HG03460 (cell line): Measurements from ENCODE around the gene MCM3.

Experiments used
- ATAC-seq: cut with Tn5 transposase; IDR thresholded peaks from one replicate; pipeline ENCODE4 v1.9.1; 2021; ENCODE audit not compliant: unreplicated experiment

The MCM3 gene

DNA sequence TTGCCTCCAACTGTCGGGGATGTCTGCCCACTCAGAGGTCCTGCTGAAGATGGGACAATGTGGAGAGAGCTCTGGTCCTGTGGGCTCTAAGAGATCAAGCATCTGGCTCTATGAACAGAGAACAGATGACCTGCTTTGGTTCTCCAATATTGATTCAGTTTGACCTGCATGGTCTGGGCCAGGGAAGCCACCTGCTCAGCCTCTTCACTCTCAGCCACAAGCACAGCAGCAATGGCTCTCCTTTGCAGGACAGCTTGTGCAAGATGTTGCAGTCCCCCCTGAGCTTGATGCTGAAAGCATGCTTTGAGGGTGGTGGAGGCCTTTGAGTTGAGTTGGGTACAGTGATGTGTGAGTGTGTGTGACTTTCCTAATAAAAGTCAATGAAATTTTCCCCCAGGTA lies 18.6 kb upstream of the MCM3 start:
- ATAC-seq: no peak

DNA sequence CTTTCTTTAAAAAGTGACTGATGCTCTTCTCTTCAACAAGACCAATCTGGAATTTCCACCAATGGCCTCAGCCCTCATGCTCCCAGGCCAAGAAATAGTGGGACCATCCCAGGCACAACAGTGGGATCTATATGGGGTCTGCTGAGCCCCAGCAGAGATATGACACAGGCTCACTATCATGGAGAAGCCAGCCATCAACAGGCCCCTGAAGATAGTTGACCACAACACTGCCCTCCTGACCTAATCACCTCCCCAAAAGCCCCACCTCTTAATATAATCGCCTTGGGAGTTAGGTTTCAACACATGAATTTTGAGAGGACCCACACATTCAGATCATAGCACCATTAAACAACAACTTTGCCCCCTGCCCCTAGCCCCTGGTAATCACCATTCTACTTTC lies 16.8 kb upstream of the MCM3 start:
- ATAC-seq: no peak

DNA sequence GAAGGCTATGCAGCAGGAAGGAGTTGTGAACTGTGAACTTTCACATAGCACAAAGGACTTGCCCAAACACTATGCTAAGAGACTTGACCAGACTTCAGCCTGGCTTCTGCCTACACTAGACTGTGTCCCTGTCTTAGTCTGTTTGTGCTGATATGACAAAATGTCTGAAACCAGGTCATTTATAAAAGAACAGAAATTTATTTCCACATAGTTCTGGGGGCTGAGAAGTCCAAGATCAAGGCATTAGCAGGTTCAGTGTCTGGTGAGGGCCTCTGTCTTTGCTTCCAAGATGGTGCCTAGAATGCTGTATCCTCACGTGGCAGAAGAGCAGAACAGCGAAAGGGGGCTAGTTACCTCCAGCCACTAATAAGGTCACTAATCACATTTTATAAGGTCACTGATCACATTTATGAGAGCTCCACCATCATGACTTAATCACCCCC lies 16.0 kb upstream of the MCM3 start:
- ATAC-seq: no peak

DNA sequence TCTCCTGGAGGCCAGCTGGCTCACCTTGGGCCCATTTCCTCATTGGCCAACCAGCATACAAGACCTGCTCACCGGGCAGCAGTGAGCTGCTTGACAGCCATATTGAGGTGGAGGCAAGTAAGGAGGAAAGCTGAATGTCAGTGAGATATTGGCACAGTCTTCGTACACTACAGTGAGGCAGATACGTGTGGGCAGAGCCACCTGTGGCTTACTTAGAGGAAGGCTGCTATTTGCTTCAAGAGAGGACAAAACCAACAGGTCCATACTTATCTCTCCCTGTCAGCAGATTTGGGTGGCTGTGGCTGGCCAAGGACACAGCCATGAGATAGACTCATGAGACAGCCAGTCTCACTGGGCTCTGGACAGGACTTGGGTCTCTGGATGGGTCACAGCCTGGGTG lies 15.1 kb upstream of the MCM3 start:
- no peak for ATAC-seq

DNA sequence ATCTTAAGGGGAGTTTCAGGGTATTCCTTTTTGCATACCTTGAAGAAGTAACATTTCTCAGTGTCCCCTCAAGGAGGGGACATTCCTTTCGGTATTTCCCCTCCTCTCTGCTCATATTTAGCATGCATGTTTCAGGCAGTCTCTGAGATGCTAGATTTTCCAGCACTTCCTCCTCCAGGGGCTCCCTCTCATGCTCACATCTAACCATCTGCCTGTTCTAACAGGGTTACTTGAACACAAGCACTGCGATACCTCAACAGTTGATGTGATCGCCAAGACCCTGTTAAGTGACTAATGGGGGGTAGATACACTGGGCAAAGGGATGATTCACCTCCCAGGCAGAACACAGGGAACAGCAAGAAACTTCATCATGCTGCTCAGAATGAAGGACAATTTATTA lies 12.9 kb upstream of the MCM3 start:
- no peak for ATAC-seq

DNA sequence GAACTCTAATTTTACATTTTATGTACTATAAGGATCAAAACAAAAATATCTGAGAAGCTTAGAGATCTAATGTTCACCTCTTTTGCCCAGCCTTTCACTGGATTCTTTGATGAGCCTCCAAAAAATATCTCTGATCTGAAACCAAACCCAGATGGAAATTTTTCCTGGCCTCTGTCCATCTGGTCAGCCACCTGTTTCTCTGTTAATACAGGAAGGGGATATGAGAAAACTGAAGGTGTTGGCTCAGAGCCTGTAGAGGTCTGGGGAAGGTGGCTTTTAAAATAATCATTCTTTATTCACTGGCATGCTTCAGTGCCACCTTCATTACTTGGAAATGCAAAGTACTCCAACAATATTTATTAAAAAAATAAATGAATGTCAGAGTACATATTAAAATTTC lies 8.5 kb upstream of the MCM3 start:
- no peak for ATAC-seq

DNA sequence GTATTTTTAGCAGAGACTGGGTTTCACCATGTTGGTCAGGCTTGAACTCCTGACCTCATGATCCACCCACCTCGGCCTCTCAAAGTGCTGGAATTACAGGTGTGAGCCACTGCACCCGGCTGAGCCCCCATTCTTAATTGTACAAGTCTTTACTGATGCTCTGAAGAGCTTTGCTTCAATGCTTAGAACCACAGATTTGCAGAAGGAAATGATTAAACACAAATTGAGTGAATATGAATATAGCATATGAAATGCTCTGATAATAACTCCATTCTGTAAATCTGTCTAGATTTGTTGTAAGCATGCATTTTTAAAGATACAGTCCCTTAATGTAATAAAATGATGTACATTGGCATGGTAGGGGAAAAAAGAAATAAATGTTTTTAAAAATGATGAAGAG lies 4.3 kb upstream of the MCM3 start:
- no peak for ATAC-seq

DNA sequence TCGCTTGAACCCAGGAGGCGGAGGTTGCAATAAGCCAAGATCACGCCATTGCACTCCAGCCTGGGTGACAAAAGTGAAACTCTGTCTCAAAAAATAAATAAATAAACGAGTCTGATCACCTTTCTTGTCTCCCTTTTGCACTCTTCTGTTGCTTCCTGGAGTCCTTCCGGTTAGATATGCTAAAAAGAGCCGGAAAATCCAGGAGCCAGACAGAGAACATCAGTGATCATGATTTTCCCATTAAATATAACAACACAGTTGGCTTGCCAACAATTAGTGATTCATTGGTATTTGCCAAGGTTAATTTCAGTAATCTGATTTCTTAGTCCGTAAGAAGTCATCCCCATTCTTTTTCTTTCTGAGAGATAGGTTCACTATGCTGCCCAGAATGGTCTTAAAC lies 3.7 kb upstream of the MCM3 start:
- ATAC-seq: no peak

DNA sequence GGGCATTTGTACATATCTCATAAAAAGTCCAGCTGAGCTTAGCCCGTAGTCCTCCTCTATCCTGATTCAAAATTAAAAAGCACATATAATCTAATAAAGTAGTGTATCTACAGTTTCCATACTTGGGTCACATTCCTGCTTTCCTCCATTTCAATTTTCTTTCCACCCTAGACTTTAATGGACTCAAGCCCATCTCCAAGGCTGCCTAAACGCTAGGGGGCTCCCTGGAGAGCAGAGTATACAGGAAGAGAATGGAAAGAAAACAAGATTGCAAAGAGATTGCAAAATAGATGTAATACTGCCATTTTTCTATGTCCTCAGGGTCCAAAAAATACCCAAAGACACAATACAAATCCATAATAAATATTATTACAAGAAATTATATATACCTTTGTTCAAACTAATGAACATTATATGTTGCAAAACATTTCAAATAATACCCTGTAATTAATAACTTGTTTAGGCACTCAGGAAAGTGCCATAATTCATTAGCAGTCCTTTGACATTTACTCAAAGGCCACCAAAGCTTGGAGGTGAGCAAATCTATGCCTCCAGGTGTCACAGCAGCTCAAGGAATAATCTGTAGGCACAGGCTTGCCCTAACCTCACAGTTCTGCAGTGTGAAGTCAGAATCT lies 2.4 kb upstream of the MCM3 start:
- no peak for ATAC-seq

DNA sequence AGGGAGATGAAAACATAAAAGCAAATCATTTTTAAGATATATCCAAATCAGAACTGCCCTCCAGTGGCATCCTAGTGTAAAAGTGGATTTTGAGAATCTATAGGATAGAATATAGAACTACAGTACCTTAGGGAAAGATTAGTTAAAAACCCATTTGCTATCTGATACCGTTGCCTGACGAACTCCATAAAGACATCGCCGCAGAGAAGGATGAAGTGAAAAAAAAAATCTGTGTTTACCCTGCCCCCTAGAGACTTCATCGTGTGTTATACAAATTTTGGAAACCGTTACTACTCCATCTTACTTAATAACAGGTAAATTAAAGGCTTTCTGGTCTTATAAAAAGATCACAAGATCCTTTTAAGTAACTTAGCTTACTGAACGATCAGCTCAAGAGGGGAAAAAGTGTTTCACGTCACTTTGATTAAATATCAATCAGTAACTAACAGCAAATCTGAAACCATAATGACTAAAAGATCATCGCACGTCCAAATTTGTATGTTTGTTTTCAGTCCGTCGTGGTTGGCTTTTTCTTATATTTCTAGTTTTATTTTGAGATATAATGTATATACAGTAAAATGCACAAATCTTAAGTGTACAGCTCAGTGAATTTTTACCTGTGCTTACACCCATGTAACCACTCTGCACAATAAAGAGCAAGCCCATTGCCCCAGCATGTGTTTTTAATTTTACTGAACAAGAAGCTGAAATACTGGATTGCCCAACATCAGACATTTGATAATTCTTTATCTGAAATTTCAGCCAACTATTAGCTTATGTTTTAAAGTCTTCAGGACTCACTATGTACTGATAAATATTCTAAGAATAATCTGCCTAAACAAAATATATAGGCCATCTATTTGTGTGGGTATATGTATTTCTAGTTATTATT lies 881 bp upstream of the MCM3 start:
- no peak for ATAC-seq

DNA sequence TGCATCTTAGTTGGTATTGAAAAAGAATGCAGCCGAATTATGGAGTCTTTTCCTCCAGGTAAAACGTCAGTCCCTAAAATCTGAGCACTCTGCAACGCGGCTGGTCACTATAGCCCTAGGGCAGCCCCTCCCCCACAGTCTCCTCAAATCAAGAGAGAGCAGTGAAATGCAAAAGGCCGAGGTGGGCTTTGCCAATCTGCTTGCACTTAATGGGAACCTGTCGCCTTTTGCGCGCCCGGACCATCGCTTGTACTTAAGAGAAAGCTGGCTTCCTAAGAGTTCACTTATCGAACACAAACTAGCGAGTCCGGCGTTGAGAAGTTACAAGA lies 447 bp downstream of the MCM3 start:
- ATAC-seq: no peak

DNA sequence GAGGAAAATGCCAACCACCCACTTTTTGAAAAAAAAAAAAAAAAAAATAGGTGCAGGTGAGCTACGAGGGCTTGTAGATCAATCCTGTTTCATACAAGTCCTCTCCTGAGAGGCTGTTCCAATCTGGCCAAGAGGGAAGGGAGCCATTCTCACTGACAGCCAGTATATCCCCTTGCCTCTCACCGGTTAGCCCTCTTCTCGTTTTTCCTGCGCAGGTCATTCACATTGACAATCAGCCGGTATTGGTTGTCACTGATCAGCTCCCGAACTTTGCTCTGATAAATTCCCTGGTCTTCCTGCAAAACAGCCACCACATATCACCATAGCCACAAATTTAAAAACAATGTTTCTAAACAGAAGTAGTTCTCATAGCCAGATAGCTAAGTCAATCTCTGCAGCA lies 1.4 kb downstream of the MCM3 start:
- no peak for ATAC-seq

DNA sequence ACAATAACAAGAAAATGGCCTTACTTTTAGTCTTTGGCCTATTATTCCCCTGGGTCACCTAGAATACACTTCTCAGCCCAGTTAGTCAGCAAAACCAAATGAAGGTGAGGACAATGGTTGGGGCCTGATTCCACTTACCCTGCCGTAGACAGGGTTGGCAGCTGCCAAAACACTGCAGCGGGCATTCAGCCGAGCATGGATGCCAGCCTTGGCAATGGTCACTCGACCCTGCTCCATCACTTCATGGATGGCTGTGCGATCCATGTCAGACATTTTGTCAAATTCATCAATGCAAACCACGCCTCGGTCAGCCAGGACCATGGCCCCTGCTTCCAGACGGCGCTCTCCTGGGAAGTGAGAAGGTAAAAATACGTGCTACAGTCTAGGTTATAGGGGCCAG lies 8.4 kb downstream of the MCM3 start:
- ATAC-seq: no peak

DNA sequence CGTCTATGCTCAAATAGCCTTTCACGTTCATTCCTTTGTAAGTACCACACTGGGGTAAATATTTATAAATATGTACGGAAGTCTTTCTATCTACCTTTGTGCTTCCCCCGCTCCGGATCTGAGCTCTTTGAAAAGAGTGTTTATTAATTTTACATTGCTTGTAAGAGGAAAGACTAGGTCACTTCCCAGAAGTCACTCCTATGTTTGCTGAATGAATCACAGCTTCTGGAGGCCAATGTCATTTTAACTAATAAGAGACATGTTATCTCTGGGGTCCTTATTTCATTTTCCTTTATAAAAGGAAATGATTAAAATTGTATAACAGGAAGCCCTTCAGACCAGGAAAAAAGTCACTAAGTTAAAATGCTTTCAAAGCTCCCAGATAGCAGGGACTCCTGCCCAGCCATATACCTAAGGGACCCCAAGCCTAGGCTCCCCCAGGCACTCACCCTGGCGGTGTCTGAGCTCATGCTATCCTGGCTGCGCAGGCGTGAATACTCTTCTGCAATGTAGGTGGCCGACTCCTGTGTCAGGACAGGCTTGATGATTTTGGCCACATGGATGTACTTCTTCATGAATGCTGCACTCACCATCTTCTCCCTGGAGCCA lies 12.6 kb downstream of the MCM3 start:
- ATAC-seq: no peak

DNA sequence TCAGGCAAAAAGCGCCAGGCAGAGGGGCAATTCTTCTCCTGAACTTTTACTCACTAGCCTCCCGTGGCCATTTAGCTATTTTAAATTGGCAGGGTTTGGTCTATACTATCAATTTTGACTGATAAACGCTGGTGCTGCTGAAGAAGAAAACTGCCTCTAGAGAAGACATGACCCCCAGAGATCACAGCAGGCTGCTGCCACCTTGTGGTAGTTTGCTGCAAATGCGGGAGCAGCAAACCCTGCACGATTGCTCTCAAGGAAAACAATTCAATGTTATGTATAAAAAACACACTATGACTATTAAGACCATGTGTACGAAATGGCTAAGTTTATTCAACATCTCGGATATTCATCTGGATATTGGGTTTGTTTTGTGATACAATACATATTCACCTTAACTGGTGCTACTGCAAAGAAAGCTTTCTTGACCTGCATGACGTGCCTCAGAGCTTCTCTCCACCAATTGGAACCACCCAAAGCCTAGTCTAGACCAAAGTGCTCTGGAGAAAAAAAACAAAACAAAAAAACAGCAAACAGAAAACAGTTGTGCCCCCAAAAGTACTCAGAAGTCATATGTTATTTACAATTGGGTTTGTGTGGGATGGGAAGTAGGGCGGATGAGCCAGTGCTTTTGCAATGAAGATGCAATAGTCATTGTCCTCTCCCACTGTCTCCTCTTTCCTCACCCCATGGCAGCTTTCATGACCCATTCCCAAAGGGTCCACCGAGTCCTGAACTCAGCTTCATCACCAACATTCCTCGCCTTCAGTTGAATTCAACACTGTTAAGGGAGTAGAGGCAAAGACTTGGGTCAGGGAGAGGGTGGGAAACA lies 20.6 kb downstream of the MCM3 start:
- ATAC-seq: peak; percentile 71

DNA sequence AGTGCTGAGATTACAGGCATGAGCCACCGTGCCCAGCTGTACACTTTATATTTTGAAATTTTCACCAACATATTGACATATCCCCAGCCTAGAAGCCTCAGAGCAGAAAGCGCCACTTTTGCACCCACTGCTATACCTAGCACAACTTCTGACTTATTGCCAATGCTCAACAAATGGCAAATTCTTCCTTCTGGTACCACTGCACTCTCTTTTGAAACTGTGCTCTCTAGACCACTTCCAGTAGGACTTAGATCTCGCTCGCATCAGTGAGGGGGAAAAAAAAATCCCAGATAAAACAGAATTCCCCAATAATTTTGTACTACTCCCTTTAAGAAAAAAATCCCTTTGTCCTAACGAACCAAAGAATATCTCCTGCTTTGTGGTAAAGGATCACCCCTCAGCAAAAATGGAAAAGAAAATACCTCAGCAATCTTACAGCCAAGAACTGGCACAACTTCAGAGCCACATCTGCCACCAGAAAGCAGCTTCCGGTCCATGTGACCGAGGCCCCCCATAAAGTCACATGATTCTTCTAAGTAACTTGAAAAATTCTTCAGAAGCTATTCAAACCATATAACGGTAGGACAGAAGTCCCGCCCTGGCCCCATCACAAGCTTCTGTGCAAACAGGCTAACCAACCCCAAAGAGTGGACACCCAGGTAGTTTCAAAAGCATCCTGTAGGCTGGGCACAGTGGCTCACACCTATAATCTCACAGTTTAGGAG lies 21.8 kb downstream of the MCM3 start:
- no peak for ATAC-seq

DNA sequence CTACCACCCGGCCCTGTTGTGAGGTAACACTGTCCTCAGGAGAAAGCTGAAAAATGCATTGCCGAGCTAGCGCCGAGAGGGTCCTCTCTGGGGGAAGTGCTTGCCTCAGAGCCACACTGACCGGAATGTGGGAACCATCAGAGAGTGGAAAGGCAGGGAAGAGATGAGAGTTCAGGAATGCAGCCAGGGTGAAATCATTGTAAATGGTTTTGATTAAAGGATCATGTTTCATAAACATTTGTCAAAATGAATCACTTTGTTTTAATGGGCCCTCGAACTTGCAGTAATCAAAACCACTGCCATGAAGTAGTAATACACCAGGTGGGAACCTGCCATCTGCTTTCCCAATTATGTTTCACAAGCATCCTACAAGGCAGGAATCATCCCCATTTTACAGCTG lies 23.3 kb downstream of the MCM3 start:
- no peak for ATAC-seq

DNA sequence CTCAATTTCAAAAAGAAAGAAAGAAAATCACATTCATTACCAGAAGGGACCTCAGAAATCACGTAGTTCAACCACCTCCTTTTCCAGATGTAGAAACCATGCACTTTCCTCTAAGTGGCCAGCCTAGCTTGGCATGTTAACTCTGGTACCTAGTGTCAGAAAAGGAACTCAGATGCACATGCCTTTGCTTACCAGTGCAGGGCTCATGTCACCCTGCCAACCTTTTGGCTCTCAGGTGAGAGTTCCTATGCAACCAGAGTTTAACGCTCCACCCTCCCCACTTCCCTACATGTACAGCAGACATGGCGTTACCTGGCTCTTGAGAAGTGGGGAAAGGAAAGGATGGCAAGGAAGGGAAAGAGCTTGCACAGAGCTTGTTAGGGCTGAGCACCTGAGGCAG lies 23.9 kb downstream of the MCM3 start:
- no peak for ATAC-seq

DNA sequence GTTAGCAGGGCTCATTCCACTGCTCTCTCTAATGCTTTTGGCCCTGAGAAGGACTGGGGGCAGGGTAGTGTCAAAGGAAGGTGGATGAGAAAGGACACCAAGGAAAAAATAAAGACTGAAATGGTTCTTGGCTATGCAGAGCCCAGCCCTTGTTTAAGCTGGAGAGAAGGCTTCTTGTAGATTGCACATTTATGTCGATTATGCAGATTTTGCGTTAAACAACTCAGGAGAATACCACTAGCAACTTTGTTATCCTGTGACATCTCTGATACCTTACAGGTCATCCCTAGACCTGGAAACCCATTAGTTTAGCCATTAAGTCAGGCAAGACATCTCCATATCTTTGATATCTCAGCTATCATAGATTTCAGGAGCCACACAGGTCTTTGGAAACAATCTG lies 29.1 kb downstream of the MCM3 start:
- no peak for ATAC-seq

DNA sequence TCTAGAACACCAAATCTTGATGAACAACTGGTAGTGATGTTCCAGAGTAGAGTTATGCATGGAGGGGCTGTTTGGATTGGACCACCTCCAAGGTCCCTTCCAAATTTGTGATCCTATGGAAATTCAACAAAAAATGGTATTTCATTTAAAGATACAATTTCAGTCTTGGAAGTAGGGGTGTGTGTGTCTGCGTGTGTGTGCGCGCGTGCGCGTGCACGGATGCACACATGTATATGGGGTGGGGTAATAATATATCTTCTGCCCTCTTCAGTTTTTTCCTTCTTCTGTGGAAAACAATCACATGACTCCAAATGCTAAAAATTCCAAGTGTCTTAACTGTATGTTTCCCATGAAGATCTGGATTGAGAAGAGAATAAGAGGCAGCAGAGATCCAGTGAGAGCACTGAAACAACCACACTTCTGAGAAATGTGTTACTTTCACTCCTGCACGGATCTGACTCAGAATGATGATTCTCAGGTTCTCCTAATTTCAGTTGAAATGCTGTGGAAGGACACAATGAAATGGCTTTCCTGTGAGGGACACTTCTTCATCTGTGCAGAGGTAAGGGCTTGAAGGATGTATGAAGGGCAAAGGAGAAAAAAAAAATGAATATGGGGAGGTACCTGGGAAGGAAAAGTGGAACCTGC lies 29.7 kb downstream of the MCM3 start:
- no peak for ATAC-seq
